NCI-H526 treated with DMSO at 0.1 percent for 48 hours (cell line): ENCODE data around the gene ENDOV.

ENCODE experiments used
- DNase-seq: peaks from one replicate; lab custom pipeline; 2025; lab: John Stamatoyannopoulos, UW

The ENDOV gene

GRCh38 chr17:80449930-80450576 is 35.1 kb downstream of the ENDOV start:
- DNase-seq = no peak

GRCh38 chr17:80451104-80451775 is 36.3 kb downstream of the ENDOV start:
- no peak for DNase-seq

GRCh38 chr17:80452173-80452915 is 37.4 kb downstream of the ENDOV start:
- DNase-seq = no peak

- no peak for DNase-seq
Observed at GRCh38 chr17:80453126-80453997, 38.4 kb downstream of the ENDOV start.

GRCh38 chr17:80453998-80454556 is 39.1 kb downstream of the ENDOV start:
- no peak for DNase-seq

GRCh38 chr17:80454557-80455335 is 39.8 kb downstream of the ENDOV start:
- peak; percentile 89 for DNase-seq

GRCh38 chr17:80455336-80455710 is 40.4 kb downstream of the ENDOV start:
- DNase-seq = peak; percentile 27

GRCh38 chr17:80455784-80456183 is 40.8 kb downstream of the ENDOV start:
- no peak for DNase-seq

GRCh38 chr17:80456465-80457235 is 41.7 kb downstream of the ENDOV start:
- no peak for DNase-seq

GRCh38 chr17:80457236-80457856 is 42.4 kb downstream of the ENDOV start:
- no peak for DNase-seq

- no peak for DNase-seq
Observed at GRCh38 chr17:80458016-80458415, 43.0 kb downstream of the ENDOV start.

- no peak for DNase-seq
Observed at GRCh38 chr17:80459234-80459633, 44.3 kb downstream of the ENDOV start.

GRCh38 chr17:80460429-80460834 is 45.5 kb downstream of the ENDOV start:
- DNase-seq = no peak

- DNase-seq = no peak
Observed at GRCh38 chr17:80461528-80462160, 46.7 kb downstream of the ENDOV start.

GRCh38 chr17:80463784-80464400 is 48.9 kb downstream of the ENDOV start:
- DNase-seq = no peak

- no peak for DNase-seq
Observed at GRCh38 chr17:80464486-80464885, 49.5 kb downstream of the ENDOV start.

GRCh38 chr17:80465327-80465974 is 50.5 kb downstream of the ENDOV start:
- no peak for DNase-seq

- no peak for DNase-seq
Observed at GRCh38 chr17:80466188-80466705, 51.3 kb downstream of the ENDOV start.
